ENCODE results near the gene SMIM8. TPM values are rescaled to one million over a fixed set of nuclear protein-coding genes. Genes with fewer than 3 reads are reported as not detected.
A peak's percentile ranks its signal among the peaks of the same experiment; 100 is the strongest.

SMIM8 gene
- total and polyA plus RNA-seq, 2 of the 4 experiments (the other 2 are of a cell fraction) = 2.7 to 3.6 TPM

DNA sequence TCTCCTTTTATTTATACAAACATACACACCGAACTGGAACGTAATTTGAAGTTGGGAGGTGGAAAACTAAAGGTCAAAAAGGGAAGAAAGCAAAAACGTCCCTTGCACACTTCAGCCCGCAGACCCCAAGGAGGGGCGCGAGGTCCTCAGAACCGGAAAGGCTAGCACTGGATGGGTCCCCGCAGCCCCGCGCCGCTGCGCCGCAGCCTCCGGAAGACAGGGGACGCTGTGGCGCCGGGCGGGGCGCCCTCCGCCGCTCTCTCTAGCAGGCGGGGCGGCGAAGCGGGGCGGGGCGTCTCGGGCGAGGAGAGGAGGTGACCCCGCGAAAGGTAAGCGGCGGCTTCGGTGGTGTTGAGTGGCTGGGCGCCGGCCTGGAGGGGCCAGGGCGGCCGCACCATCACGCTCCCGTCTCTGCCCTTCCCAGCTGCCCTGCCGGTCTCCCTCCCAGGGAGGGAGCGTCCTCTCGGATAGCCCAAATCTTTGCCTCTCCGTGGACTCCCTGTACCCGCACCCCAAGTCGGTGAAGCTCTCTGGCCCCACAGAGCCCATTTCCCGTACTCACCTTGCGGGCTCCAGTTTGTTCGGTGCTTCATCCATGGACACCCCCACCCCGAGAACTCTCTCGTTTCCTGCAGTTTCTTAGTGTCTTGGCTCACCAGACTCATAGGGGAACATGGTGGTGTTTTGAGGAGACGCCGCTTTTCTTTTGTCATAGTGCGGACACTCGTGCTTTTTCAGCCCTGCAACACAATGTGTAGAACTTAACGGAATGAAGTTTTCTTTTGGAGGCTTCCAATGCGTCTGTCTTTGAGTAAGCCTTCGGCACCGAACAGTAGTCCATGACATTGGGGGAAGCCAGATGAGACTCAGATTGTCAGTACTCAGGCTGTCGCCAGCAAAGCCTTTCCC lies at the start of gene SMIM8 (continued):
- TF ChIP-seq CEBPB (IDR thresholded peaks at IDR 0.05; ENCODE audit: low read depth, low read length) (no peak), CHD1 (IDR thresholded peaks at IDR 0.05; ENCODE audit: low read depth, low read length) (no peak), MXI1 (IDR thresholded peaks at IDR 0.05; ENCODE audit: borderline replicate concordance, low read depth, low read length) (no peak), POLR2A (IDR thresholded peaks at IDR 0.05; ENCODE audit: low read depth, low read length) (no peak), MAZ (IDR thresholded peaks at IDR 0.05; ENCODE audit: borderline replicate concordance, low read depth, low read length) (peak; percentile 98), BHLHE40 (IDR thresholded peaks at IDR 0.05; ENCODE audit: low read depth, low read length) (no peak)

Data from IMR-90 (cell line).